ENCODE data around the gene ITSN2. TPM values are rescaled to one million over a fixed set of nuclear protein-coding genes. Genes with fewer than 3 reads are reported as not detected.
"Not testable (repeated sequence)": the region's sequence is repeated elsewhere in the genome, so short reads cannot be mapped to it uniquely, and the experiment has no call there.

Gene ITSN2
- total RNA-seq, 1 experiment from 2014 or later: 26.5 TPM

- DNase-seq (ENCODE audit: low read depth, low spot score) (no peak), ATAC-seq (no peak)
- Histone ChIP-seq H2AFZ (ENCODE audit: low read depth, low read length, poor library complexity, severe bottlenecking) (no peak overlapping the region), H3K9me2 (ENCODE audit: insufficient read depth) (no peaks in the 10 kb centered on the region), H3K27me3 (ENCODE audit: insufficient read depth, low read length) (no peaks in the 10 kb centered on the region), H3K9ac (ENCODE audit: low read length) (no peak overlapping the region), H3K27ac (ENCODE audit: low read depth, low read length) (no peak overlapping the region), H3K79me2 (ENCODE audit: insufficient read depth, low read length) (no peaks in the 10 kb centered on the region), H3K4me2 (ENCODE audit: low read length) (no peak overlapping the region), H3K9me3 (ENCODE audit: control insufficient read depth in 1 of 2, insufficient read depth in 1 of 2, low read depth in 1 of 2, low read length in 2 of 2) (no peaks in the 10 kb centered on the region), H4K20me1 (ENCODE audit: insufficient read depth) (no peaks in the 10 kb centered on the region), H3K36me3 (ENCODE audit: control insufficient read depth in 1 of 2, insufficient read depth in 2 of 2, low read length in 2 of 2) (no peaks in the 10 kb centered on the region), H3K4me3 (replicated peaks in 1 of 2; ENCODE audit: low read depth in 1 of 2, low read length in 2 of 2) (no peak overlapping the region), H3K4me1 (ENCODE audit: control insufficient read depth in 1 of 2, insufficient read depth in 2 of 2, low read length in 2 of 2) (no peaks in the 10 kb centered on the region)
- BruUV-seq (replicated peaks): no TSS peak
- ChIA-PET RAD21 (ENCODE audit: low non-redundant PET in 1 of 2, low total read pairs in 2 of 2, uncharacterized antibody in 2 of 2, unreplicated experiment in 2 of 2) (no interaction called here), CTCF (no interaction called here), POLR2A (no interaction called here)
- no peak for TF ChIP-seq ZBTB33 (IDR thresholded peaks at IDR 0.05; ENCODE audit: extremely low read depth, insufficient replicate concordance, low read length)
- intact Hi-C loops (cut with micrococcal nuclease): no loop called here
These were observed 160.3 kb downstream of the ITSN2 start for GRCh38 chr2:24199968-24200590.

GRCh38 chr2:24197213-24197612, 163.1 kb downstream of the ITSN2 start:
- H3K9ac ChIP-seq (ENCODE audit: low read length); H4K20me1 ChIP-seq (ENCODE audit: insufficient read depth); DNase-seq (ENCODE audit: low read depth, low spot score); BruUV-seq (replicated peaks); intact Hi-C loops (cut with micrococcal nuclease); H3K9me3 ChIP-seq (ENCODE audit: control insufficient read depth in 1 of 2, insufficient read depth in 1 of 2, low read depth in 1 of 2, low read length in 2 of 2); ATAC-seq; H3K4me3 ChIP-seq (replicated peaks in 1 of 2; ENCODE audit: low read depth in 1 of 2, low read length in 2 of 2); RAD21 ChIA-PET (ENCODE audit: low non-redundant PET in 1 of 2, low total read pairs in 2 of 2, uncharacterized antibody in 2 of 2, unreplicated experiment in 2 of 2); H3K27ac ChIP-seq (ENCODE audit: low read depth, low read length); H3K4me1 ChIP-seq (ENCODE audit: control insufficient read depth in 1 of 2, insufficient read depth in 2 of 2, low read length in 2 of 2); POLR2A ChIA-PET; H2AFZ ChIP-seq (ENCODE audit: low read depth, low read length, poor library complexity, severe bottlenecking); H3K27me3 ChIP-seq (ENCODE audit: insufficient read depth, low read length); H3K4me2 ChIP-seq (ENCODE audit: low read length); CTCF ChIA-PET; H3K79me2 ChIP-seq (ENCODE audit: insufficient read depth, low read length); H3K36me3 ChIP-seq (ENCODE audit: control insufficient read depth in 1 of 2, insufficient read depth in 2 of 2, low read length in 2 of 2); H3K9me2 ChIP-seq (ENCODE audit: insufficient read depth): not testable (repeated sequence)

Measured in HCT116 (cell line).